WTC11 (cell line): ENCODE measurements around the gene ANKRD9. TPM values are rescaled to one million over a fixed set of nuclear protein-coding genes. Genes with fewer than 3 reads are reported as not detected.

ENCODE experiments used
- ATAC-seq: fragments of 200-7000 bp; cut with Tn5 transposase; 2 replicates; pipeline ENCODE4 v1.10.0; 2021; ENCODE audit warnings: mild to moderate bottlenecking, moderate library complexity
- CTCF ChIA-PET: fragments of 300-600 bp; sonication (Branson Sonifier 250); formaldehyde crosslinking; loops from one replicate; lab custom pipeline; 2021; ENCODE audit warnings: antibody characterized with exemption; lab: Charles Lee
- POLR2A ChIA-PET: fragments of 350-600 bp; sonication (Branson Sonifier 250); formaldehyde crosslinking; loops from one replicate; lab custom pipeline; 2021; ENCODE audit warnings: antibody characterized with exemption; lab: Charles Lee
- DNase-seq: peaks from one replicate; pipeline ENCODE4 v3.0.0; 2021; ENCODE audit warnings: low spot score
- H3K27ac Mint-ChIP-seq: 2 replicates; pipeline ENCODE4 v1.8.0; 2021; ENCODE audit warnings: mixed read lengths
- H3K27me3 Mint-ChIP-seq: 2 replicates; pipeline ENCODE4 v1.8.0; 2021; ENCODE audit warnings: low read depth, mild to moderate bottlenecking, moderate library complexity, mixed read lengths
- H3K36me3 Mint-ChIP-seq: 2 replicates; pipeline ENCODE4 v1.8.0; 2021; ENCODE audit warnings: mixed read lengths
- H3K4me1 Mint-ChIP-seq: 2 replicates; pipeline ENCODE4 v1.8.0; 2022; ENCODE audit warnings: mixed read lengths
- H3K4me3 Mint-ChIP-seq: 2 replicates; pipeline ENCODE4 v1.8.0; 2021; ENCODE audit warnings: mild to moderate bottlenecking, moderate library complexity, mixed read lengths
- H3K9me3 Mint-ChIP-seq: 2 replicates; pipeline ENCODE4 v1.8.0; 2021; ENCODE audit warnings: mixed read lengths
- ATF6 ChIP-seq: sonication (generic); formaldehyde crosslinking; IDR thresholded peaks from 2 replicates; pipeline ENCODE4 v1.8.1; 2023; ENCODE audit warnings: mild to moderate bottlenecking, missing genetic modification reagents
- E2F5 ChIP-seq: sonication (generic); formaldehyde crosslinking; IDR thresholded peaks from 2 replicates; pipeline ENCODE4 v1.8.1; 2022; ENCODE audit warnings: mild to moderate bottlenecking, moderate library complexity, missing genetic modification reagents
- ETV6 ChIP-seq: sonication (generic); formaldehyde crosslinking; IDR thresholded peaks from 2 replicates; pipeline ENCODE4 v1.8.1; 2022; ENCODE audit warnings: mild to moderate bottlenecking, missing genetic modification reagents
- GABPB1 ChIP-seq: sonication (generic); formaldehyde crosslinking; IDR thresholded peaks from 2 replicates; pipeline ENCODE4 v1.8.1; 2023; ENCODE audit warnings: mild to moderate bottlenecking, missing genetic modification reagents
- HMGXB4 ChIP-seq: sonication (generic); formaldehyde crosslinking; IDR thresholded peaks from 2 replicates; pipeline ENCODE4 v1.8.1; 2023; ENCODE audit warnings: mild to moderate bottlenecking, moderate library complexity, missing genetic modification reagents
- NFYB ChIP-seq: sonication (generic); formaldehyde crosslinking; conservative IDR thresholded peaks from 2 replicates; pipeline ENCODE4 v1.8.0; 2022; ENCODE audit warnings: low read depth, missing genetic modification reagents
- ZNF416 ChIP-seq: fragments of 250-450 bp; sonication (Bioruptor Pico); IDR thresholded peaks from 2 replicates; pipeline ENCODE4 v1.9.0; 2021; ENCODE audit warnings: mild to moderate bottlenecking, inconsistent platforms
- ZNF423 ChIP-seq: fragments of 250-450 bp; sonication (Bioruptor Pico); IDR thresholded peaks from 2 replicates; pipeline ENCODE4 v2.1.2; 2022; ENCODE audit warnings: mild to moderate bottlenecking, moderate library complexity
- ZNF425 ChIP-seq: fragments of 250-450 bp; sonication (Bioruptor Pico); conservative IDR thresholded peaks from 2 replicates; pipeline ENCODE4 v1.9.0; 2021; ENCODE audit warnings: mild to moderate bottlenecking
- ZNF671 ChIP-seq: fragments of 250-450 bp; sonication (Bioruptor Pico); IDR thresholded peaks from 2 replicates; pipeline ENCODE4 v1.8.0; 2021; ENCODE audit warnings: mild to moderate bottlenecking
- total RNA-seq: library from RNA; stranded (reverse); gene quantifications from 3 replicates; pipeline ENCODE4 v1.2.3, GENCODE V29; 2021

Gene ANKRD9
- total RNA-seq, 1 experiment from 2014 or later: 63.8 TPM

- CTCF ChIA-PET: interaction anchor here (3.4 kb wide), 1 partner anchor 15 kb away, joined by 18 read pairs; no protein-coding TSS in a partner anchor
- ATAC-seq: no peak
- H3K36me3 Mint-ChIP-seq: no peaks in the 10 kb centered on the region
Measured at GRCh38 chr14:102539544-102540314, 30.2 kb upstream of the ANKRD9 start.

GRCh38 chr14:102538602-102539543 lies 29.3 kb upstream of the ANKRD9 start:
- ATAC-seq: no peak
- H3K27ac Mint-ChIP-seq: no peak overlapping the region

More at GRCh38 chr14:102539544-102540314, 30.2 kb upstream of the ANKRD9 start:
- TF ChIP-seq NFYB (CRISPR knock-in tag) (no peak), ATF6 (CRISPR knock-in tag) (no peak)
- Mint-ChIP-seq H3K9me3 (no peaks in the 10 kb centered on the region), H3K4me3 (no peak overlapping the region), H3K27ac (no peak overlapping the region), H3K4me1 (peaks cover 5% of the 10 kb centered on the region), H3K27me3 (peaks cover 8% of the 10 kb centered on the region)
- no peak for DNase-seq
- POLR2A ChIA-PET: interaction anchor here (0.5 to 1.1 kb wide), 3 partner anchors 30 to 373 kb away, joined by 3 read pairs; partner anchors contain the start of gene ANKRD9

More at GRCh38 chr14:102538602-102539543, 29.3 kb upstream of the ANKRD9 start:
- CTCF ChIA-PET: interaction anchor here (4.7 kb wide), 1 partner anchor 14 kb away, joined by 24 read pairs; no protein-coding TSS in a partner anchor
- Mint-ChIP-seq H3K4me3 (no peak overlapping the region), H3K27me3 (peaks cover 4% of the 10 kb centered on the region), H3K4me1 (peaks cover under 1% of the 10 kb centered on the region), H3K36me3 (no peaks in the 10 kb centered on the region), H3K9me3 (no peaks in the 10 kb centered on the region)
- TF ChIP-seq ZNF416 (CRISPR knock-in tag) (no peak), ZNF671 (CRISPR knock-in tag) (no peak), HMGXB4 (0 out of 2 replicates have a peak, but pooled peaks have one; percentile 14), E2F5 (CRISPR knock-in tag) (no peak), ZNF425 (no peak), ETV6 (CRISPR knock-in tag) (no peak), GABPB1 (CRISPR knock-in tag) (peak; percentile 41; the same call in 1 of the 2 replicates), ZNF423 (CRISPR knock-in tag) (no peak)
- POLR2A ChIA-PET: interaction anchor here (0.6 kb wide), 1 partner anchor 201 kb away, joined by 3 read pairs; no protein-coding TSS in a partner anchor
- no peak for DNase-seq
